ENCODE measurements around the gene F2RL2. TPM values are rescaled to one million over a fixed set of nuclear protein-coding genes. Genes with fewer than 3 reads are reported as not detected.

Gene F2RL2
- total RNA-seq, 1 experiment from 2014 or later: 0.69 TPM

DNA sequence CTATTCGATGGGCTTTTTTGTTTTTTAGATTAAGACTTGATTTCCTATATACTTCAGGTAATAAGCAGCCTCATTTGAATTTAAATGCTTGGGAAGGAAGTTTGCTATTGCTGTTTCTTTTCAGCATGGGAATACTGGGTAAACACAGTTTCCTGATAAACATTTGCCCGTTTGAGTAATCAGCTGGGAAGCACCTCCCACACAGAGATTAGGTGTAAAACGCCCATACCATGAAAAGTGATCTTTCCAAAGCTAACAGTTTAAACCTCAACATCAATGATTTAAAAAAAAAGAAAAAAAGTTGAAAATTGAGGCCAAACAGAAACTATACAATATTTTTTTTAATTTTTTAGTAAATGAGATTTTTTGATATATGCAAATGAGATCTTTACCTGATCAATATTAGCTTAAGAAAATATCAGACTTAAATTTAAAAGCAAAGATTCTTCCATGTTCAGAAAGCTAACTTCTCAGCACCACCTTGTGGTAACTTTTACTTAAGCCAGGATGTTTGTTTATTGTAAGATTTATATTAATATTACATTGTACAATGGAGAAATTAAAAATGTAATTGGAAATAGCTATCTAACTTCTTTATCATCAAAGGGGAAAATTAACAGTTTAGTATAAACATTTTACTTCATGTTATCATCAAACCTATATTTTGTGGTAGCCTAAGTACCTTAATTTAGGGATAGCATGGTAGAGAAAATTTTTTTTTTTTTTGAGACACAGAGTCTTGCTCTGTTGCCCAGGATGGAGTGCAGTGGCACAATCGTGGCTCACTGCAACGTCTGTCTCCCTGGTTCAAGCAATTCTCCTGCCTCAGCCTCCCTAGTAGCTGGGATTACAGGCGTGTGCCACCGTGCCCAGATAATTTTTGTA, 39.8 kb downstream of the F2RL2 start:
- H3K36me3 ChIP-seq (replicated peaks; ENCODE audit: control insufficient read depth, insufficient read depth, low read length): no peaks in the 10 kb centered on the region
- no peak overlapping the region for H3K4me3 ChIP-seq (ENCODE audit: insufficient read depth, low read depth, low read length)
- no peaks in the 10 kb centered on the region for H3K27me3 ChIP-seq (ENCODE audit: control insufficient read depth, insufficient read depth, low read length)
- DNase-seq: no peak

DNA sequence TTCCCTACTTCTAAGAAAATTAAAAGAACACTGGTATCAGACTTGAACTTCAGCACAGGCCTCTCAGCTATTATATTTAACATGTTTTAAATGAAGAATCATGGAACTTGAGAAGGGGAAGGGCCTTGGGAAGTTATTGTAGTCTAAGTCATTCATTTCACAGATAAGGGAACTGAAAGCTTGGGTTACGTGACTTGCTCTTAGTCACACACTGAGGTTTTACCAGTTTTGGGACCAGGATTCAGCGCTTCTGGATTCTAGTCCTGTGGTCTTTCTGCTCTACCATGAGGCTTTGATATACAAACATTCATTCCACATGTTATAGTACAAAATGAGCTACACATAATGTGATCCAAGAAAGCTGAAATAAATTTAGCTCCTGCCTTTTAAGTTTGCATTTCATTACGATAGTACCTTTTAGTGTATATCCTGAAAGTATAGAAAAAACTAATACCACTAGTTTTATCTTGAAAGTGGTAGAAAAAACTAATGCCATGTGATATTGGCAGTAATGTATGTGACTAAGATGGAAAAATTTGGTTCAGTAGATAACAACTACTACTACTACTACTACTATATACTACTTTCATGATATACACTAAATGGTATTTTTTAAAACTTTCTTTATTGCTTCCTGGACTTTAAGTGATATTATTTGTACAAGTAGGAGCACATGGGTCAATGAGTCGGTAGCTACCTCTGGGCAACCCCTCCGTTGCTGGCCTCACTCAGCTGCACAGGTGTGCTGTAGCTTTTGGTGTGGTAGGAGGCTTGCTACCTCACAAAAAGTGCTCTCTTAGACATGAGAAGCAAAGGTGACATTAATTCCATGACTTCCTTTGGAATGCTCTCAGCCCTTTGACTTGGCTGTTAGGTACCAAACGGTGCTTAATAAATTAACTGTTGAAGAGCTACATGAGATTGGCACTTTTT, 40.7 kb downstream of the F2RL2 start:
- no peaks in the 10 kb centered on the region for H3K36me3 ChIP-seq (replicated peaks; ENCODE audit: control insufficient read depth, insufficient read depth, low read length)
- DNase-seq: no peak
- no peaks in the 10 kb centered on the region for H3K27me3 ChIP-seq (ENCODE audit: control insufficient read depth, insufficient read depth, low read length)
- no peak overlapping the region for H3K4me3 ChIP-seq (ENCODE audit: insufficient read depth, low read depth, low read length)

DNA sequence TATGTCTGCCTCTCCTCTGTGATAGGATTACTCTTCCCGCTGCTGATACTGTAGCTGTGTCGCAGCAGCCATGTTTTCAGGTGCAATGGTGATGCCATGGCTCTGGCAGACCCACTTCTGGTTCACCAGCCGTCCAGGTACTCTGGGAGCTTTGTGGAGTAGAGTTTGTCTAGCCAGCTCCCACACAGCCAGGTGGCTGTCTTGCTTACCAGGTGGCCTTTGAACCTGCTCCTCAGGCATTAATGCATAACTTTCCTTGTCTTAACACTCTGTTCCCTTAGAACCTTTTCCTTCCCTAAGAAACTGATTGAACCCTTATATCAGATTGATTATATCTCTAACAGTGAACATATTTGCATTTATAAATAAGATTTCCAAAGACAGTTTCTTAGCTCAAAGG, 42.2 kb downstream of the F2RL2 start:
- Histone ChIP-seq H3K4me3 (ENCODE audit: insufficient read depth, low read depth, low read length) (no peak overlapping the region), H3K36me3 (replicated peaks; ENCODE audit: control insufficient read depth, insufficient read depth, low read length) (no peaks in the 10 kb centered on the region), H3K27me3 (ENCODE audit: control insufficient read depth, insufficient read depth, low read length) (no peaks in the 10 kb centered on the region)
- no peak for DNase-seq

DNA sequence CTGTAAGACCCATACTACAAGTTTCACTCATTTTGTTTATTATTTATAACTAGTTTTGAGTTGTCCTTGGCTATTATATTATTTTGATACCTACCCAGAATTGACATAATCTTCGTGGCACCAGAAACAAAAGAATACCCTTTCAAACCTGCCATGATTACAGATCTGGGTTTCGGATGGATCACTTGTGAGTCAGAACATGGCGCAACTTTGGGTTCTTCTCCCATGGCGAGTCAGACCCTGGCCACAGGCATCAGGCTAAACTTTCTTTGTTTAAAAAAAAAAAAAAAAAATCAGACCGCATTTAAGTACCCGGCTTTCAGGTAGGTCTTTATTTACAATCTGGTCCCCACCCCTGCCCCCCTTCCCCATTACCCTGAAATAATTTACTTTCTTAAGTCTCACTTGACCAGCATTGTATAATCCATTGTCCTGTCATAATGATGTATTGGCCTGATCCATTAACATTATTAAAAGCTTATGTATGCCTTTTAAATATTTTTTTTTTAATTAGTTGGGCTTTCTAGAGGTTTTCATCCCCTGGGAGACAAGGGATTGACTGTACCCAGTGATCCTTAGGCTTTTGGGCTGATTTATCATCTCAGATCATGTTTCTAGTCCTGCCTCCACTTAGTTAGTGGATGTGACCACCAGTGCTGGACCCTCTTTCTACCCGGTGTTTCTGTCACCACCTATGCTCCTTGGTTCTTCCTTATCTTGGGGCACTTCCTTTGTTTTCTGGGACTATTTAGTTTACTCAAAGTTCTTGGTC, 43.9 kb downstream of the F2RL2 start:
- no peak overlapping the region for H3K4me3 ChIP-seq (ENCODE audit: insufficient read depth, low read depth, low read length)
- no peak for DNase-seq

DNA sequence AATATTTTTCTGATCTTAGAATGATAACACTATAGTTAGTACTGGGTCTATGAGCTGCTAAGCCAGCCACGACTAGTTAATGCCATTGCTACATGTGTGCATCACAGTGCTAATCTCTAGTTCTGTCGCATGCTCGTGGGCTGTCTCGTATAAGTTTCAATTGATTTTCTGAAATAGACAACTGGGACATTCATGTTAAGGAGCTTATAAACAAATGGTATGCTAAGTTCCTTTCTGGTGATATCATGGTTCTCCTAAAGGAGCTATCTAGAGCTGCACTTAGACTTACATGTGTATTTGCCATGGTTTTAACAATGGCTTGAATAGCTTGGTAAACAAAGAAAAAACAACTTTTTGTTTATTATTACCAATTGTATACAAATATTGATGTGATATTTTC, 46.2 kb downstream of the F2RL2 start:
- Histone ChIP-seq H3K27me3 (ENCODE audit: control insufficient read depth, insufficient read depth, low read length) (no peaks in the 10 kb centered on the region), H3K4me3 (ENCODE audit: insufficient read depth, low read depth, low read length) (no peak overlapping the region), H3K36me3 (replicated peaks; ENCODE audit: control insufficient read depth, insufficient read depth, low read length) (no peaks in the 10 kb centered on the region)
- DNase-seq: no peak

More for the DNA sequence above, 43.9 kb downstream of the F2RL2 start:
- Histone ChIP-seq H3K27me3 (ENCODE audit: control insufficient read depth, insufficient read depth, low read length) (no peaks in the 10 kb centered on the region), H3K36me3 (replicated peaks; ENCODE audit: control insufficient read depth, insufficient read depth, low read length) (no peaks in the 10 kb centered on the region)

DNA sequence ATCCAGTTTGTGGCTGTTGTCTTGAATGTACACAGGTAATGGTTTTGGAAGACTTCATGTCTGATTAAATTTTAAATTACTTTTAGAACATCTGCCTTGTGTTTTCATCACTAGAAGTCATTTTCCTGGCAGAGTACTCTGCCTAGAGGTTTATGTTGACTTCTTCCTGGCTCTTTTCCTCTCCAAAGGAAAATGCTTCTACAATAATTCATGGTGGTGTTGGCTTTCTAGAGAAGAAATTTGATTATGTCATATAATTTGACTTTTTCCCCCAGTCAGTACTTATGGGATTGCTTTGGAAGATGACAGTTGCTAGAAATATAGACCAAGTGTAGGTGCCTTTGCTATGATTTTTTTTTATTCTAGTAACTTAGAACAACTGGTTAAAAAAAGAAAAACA, 46.8 kb downstream of the F2RL2 start:
- H3K27me3 ChIP-seq (ENCODE audit: control insufficient read depth, insufficient read depth, low read length): no peaks in the 10 kb centered on the region
- DNase-seq: no peak
- H3K36me3 ChIP-seq (replicated peaks; ENCODE audit: control insufficient read depth, insufficient read depth, low read length): no peaks in the 10 kb centered on the region
- H3K4me3 ChIP-seq (ENCODE audit: insufficient read depth, low read depth, low read length): no peak overlapping the region

DNA sequence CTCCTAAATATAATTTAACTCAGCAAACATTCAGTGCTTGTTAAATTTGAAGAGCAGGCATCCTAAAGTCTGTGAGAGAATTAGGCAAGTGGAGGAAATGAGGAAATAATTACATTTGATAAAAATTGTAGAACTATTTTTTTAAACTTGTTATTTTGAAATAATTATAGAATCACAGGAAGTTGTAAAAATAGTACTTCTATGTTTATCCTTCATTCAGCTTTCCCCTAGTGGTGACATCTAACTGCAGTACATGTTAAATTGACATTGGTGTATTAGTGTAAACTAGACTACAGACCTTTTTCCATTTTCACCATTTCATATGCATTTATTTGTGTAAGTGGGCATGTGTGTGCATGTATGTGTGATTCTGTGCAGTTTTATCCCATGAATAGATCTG, 51.6 kb downstream of the F2RL2 start:
- H3K27me3 ChIP-seq (ENCODE audit: control insufficient read depth, insufficient read depth, low read length): no peaks in the 10 kb centered on the region
- DNase-seq: no peak
- no peak overlapping the region for H3K4me3 ChIP-seq (ENCODE audit: insufficient read depth, low read depth, low read length)
- no peaks in the 10 kb centered on the region for H3K36me3 ChIP-seq (replicated peaks; ENCODE audit: control insufficient read depth, insufficient read depth, low read length)

DNA sequence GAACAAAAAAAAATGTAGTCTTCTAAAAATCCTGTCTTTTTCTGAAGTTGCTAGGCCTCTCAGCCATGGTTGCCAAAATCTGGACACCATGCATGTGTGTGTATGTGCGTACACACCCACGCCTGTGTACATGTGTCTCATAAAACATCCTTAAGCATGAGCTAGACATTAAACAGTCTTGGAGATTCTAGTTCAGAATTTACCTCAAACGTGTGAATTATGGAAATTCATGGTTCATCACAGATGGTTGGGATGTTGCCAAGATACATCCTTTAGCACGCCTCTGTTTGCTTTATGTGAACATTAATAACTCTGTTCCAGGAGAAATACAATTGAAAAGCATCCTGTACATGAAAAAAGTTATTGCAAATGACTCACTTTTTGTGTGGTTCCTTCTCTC, 53.0 kb downstream of the F2RL2 start:
- DNase-seq: no peak
- Histone ChIP-seq H3K27me3 (ENCODE audit: control insufficient read depth, insufficient read depth, low read length) (no peaks in the 10 kb centered on the region), H3K4me3 (ENCODE audit: insufficient read depth, low read depth, low read length) (no peak overlapping the region), H3K36me3 (replicated peaks; ENCODE audit: control insufficient read depth, insufficient read depth, low read length) (no peaks in the 10 kb centered on the region)

Other genes with a start within 250 kb of the F2RL2 start
- 36.8 and 80.7 TPM in 2 replicates for gene IQGAP2, start 220.1 kb downstream of the F2RL2 start, total RNA-seq (2014; rRNA removed; shearing (Covaris generic))
- gene F2R, start 92.7 kb upstream of the F2RL2 start, total RNA-seq (2014; rRNA removed; shearing (Covaris generic)): 17.1 and 23.3 TPM in 2 replicates
- 40.7 and 56.0 TPM in 2 replicates for gene F2RL1, start 195.6 kb upstream of the F2RL2 start, total RNA-seq (2014; rRNA removed; shearing (Covaris generic))
- 1.1 and 1.6 TPM in 2 replicates for gene S100Z, start 226.6 kb upstream of the F2RL2 start, total RNA-seq (2014; rRNA removed; shearing (Covaris generic))

Data from H7 (cell line).